GM11168 (cell line): ENCODE measurements around the gene LGR6.
"Not testable (repeated sequence)": the region's sequence is repeated elsewhere in the genome, so short reads cannot be mapped to it uniquely, and the experiment has no call there.

ENCODE experiments used
- in situ Hi-C: fragments of 300-500 bp; cut with MboI; formaldehyde crosslinking; loops from one replicate; pipeline ENCODE4 v1.12.0; 2022; ENCODE audit warnings: low sequenced_read_pairs; ENCODE audit not compliant: unreplicated experiment

The LGR6 gene, protein sequence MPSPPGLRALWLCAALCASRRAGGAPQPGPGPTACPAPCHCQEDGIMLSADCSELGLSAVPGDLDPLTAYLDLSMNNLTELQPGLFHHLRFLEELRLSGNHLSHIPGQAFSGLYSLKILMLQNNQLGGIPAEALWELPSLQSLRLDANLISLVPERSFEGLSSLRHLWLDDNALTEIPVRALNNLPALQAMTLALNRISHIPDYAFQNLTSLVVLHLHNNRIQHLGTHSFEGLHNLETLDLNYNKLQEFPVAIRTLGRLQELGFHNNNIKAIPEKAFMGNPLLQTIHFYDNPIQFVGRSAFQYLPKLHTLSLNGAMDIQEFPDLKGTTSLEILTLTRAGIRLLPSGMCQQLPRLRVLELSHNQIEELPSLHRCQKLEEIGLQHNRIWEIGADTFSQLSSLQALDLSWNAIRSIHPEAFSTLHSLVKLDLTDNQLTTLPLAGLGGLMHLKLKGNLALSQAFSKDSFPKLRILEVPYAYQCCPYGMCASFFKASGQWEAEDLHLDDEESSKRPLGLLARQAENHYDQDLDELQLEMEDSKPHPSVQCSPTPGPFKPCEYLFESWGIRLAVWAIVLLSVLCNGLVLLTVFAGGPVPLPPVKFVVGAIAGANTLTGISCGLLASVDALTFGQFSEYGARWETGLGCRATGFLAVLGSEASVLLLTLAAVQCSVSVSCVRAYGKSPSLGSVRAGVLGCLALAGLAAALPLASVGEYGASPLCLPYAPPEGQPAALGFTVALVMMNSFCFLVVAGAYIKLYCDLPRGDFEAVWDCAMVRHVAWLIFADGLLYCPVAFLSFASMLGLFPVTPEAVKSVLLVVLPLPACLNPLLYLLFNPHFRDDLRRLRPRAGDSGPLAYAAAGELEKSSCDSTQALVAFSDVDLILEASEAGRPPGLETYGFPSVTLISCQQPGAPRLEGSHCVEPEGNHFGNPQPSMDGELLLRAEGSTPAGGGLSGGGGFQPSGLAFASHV

DNA sequence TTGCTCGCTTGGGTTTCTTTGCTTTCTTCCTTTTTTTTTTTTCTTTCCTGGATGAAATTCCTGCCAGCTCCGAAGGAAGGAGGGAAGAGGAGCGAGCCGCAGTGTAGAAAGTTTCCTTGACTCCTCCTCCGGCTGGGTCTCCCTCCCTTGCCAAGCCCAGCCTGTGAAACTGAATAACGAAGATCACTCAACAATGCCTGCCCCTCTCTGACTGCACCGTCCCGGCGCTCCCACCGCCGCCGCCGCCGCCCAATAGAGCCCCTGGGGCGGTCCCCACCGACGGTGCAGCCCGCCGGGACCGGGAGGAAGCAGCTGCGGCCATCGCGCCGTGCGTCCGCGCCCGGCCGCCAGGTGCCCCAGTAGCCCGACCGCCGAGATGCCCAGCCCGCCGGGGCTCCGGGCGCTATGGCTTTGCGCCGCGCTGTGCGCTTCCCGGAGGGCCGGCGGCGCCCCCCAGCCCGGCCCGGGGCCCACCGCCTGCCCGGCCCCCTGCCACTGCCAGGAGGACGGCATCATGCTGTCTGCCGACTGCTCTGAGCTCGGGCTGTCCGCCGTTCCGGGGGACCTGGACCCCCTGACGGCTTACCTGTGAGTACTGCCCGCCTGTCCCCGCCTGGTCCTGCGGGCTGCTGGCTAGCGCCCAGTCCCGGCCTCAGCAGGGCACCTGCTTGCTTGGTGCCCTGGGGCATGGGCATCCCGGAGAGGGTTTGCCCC lies at the start of gene LGR6:
LGR6 (plus strand) TSS at position 186 of the 714 bp plus-strand sequence; CDS start at position 377, 191 bp downstream.
- in situ Hi-C loops: loop anchor here (25.0 kb wide), 1 partner anchor 494 kb away; no protein-coding TSS in a partner anchor

- in situ Hi-C loops: no loop called here
These were observed 49.1 kb upstream of the LGR6 start, which contains the start of gene ARL8A for GRCh38 chr1:202144402-202145067. Gene ARL8A, minus strand, starts transcription at chr1:202144737. Its CDS starts 165 bp downstream, at chr1:202144572.

- in situ Hi-C loops: no loop called here
These were observed 48.4 kb upstream of the LGR6 start for GRCh38 chr1:202145068-202145743.

DNA sequence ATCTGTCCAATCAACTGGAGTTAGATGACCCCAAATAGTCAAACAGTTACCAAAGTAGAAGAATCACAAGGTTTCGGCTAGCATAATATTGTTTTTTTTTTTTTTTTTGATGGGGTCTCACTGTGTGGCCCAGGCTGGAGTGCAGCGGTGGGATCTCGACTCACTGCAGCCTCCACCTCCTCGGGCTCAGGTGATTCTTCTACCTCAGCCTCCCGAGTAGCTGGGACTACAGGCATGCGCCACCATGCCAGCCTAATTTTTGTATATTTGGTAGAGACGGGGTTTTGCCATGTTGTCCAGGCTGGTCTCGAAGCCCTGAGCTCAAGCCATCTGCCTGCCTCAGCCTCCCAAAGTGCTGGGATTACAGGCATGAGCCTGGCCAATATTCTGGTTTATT lies 47.9 kb upstream of the LGR6 start:
- in situ Hi-C loops: not testable (repeated sequence)

DNA sequence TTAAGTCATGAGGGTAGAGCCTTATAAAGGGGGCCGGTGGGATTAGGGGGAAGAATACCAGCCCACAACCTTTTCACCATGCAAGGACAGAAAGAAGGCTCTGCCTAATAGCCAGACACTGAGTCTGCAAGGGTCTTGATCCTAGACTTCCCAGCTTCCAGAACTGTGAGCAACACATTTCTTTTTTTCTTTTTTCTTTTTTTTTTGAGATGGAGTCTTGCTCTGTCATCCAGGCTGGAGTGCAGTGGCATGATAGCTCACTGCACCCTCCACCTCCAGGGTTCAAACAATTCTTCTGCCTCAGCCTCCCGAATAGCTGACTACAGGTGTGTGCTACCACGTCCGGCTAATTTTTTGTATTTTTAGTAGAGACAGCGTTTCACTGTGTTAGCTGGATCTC lies 47.3 kb upstream of the LGR6 start:
- in situ Hi-C loops: no loop called here

DNA sequence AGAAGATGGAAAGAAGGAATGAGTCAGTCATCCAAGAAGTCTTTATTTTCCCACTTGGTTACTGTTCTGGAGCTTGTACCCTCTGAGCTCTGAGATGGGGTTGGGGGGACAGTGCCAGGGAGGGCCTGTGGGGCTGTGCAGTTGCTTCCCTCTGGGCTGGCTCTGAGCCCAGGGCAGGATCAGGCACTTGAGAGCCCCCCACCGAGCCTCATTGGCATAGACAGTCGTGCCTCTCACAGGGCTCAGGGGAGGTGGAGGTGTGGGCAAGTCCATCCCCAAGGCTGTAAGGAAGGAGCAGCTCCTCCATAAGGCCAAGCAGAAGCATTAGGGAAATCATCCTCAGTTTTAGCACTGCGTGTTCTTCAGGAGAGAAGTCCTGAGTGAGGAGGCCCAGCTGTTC lies 46.6 kb upstream of the LGR6 start:
- in situ Hi-C loops: no loop called here

DNA sequence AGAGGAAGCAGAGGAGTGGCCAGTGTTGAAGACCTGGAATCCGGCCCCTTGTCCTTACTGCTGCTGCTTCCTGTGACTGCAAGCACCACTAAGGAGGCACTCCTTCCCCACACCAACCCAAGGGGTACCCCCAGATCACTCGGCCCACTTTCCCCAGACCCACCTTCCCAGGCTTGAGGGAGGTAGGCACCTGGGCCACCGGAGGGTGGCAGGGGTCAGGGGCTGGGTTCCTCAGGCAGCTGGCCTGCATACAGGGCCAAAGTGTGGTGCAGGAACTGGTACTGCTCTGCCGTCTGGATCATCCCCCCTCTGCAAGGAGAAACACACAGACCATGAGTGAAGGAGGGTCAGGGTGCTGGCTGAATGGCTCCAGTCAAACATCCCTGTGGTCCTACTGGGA lies 45.2 kb upstream of the LGR6 start:
- in situ Hi-C loops: no loop called here

- in situ Hi-C loops: no loop called here
These were observed 44.0 kb upstream of the LGR6 start for GRCh38 chr1:202149566-202149965.

- in situ Hi-C loops: no loop called here
These were observed 43.4 kb upstream of the LGR6 start for GRCh38 chr1:202150187-202150586.

DNA sequence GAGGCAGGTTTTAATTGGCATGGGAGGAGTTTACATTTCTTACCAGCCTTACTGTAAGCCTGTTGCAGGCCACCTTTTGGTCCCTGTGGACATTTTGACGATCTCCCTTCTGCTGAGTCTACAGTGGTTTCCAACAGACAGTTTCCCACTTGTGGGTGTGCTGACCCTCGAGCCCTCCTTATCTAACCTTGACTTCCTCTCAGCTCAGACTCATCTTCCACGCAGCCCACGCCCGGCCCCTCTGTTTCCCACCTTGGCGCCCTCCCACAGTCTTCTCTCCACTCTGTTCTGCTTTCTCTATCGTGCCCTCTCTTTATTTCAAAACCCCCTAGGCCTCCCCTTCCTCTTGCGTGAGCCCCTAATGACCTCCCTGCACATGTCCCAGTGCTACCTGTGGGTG lies 43.0 kb upstream of the LGR6 start:
- in situ Hi-C loops: no loop called here

DNA sequence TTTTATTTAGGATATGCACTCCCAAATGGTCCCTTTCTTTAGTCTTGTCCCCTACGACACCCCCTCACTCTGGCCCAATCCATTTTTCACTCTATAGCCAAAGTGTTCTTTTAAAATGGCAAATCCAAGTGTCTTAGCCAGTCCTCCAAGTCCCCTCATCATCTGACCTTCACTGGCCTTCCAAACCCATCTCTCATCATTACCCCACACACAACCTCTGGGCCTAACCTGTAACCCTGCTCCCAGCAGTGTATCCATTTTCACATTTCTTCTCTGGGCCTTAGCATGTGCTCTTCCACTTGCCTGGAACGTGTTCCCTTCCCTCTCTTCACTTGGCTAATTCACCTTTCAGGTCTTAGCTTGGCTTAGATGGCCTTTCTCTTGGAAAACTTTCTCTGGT lies 42.6 kb upstream of the LGR6 start:
- in situ Hi-C loops: no loop called here

GRCh38 chr1:202152399-202152798 lies 41.2 kb upstream of the LGR6 start:
- in situ Hi-C loops: no loop called here

DNA sequence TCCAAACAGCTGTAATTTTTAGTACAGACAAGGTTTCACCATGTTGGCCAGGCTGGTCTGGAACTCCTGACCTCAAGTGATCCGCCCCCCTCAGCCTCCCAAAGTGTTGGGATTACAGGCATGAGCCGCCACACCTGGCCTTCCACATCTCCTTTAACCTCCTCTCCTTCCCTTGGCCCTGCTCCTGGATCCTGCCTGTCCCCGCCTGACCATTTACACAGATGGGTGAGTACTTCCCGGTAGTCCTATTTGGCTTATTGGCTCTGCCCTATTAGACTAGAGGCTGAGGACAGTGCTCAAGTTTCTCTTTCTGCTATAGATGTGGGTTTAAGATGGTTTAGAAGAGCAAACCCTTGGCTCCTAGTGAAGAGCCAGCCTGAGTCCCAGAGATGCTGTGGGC lies 40.3 kb upstream of the LGR6 start:
- in situ Hi-C loops: no loop called here

GRCh38 chr1:202154148-202154765 lies 39.3 kb upstream of the LGR6 start:
- in situ Hi-C loops: no loop called here

DNA sequence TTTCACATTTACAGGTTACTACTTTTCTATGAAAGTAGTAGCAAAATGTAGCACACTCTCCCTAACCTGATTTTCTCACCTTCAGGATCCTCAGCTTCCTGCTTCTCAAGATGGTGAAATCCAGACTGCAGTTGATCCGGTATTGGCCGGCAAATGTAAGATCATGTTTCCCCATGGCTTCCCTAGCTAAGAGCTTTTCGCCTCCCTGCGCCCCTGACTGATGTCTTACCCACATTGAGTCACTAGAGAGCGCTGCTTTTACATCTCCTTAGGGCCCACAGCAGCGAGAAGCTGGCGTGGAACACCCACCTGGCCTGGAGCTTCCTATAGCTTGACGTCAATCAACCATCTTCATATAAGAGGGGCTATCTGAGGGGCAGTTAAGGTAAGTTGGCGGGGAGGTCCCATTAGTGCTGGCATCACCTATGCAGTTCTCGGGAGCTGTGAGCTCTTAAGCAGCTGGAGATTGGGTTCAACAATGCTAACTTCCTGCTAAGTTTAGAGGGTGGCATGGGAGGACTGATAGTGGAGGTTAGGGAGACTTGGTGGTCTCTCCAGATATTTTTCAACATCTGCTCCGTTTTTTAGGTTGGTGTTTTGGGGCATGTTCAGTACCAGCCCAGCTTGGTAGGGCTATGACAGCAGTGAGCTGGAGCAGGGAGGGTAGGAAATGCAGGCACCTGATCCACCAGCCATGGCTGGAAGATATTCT lies 38.7 kb upstream of the LGR6 start:
- in situ Hi-C loops: no loop called here

- in situ Hi-C loops: no loop called here
These were observed 38.0 kb upstream of the LGR6 start for GRCh38 chr1:202155478-202156021.

GRCh38 chr1:202156590-202156989 lies 37.0 kb upstream of the LGR6 start:
- in situ Hi-C loops: no loop called here

DNA sequence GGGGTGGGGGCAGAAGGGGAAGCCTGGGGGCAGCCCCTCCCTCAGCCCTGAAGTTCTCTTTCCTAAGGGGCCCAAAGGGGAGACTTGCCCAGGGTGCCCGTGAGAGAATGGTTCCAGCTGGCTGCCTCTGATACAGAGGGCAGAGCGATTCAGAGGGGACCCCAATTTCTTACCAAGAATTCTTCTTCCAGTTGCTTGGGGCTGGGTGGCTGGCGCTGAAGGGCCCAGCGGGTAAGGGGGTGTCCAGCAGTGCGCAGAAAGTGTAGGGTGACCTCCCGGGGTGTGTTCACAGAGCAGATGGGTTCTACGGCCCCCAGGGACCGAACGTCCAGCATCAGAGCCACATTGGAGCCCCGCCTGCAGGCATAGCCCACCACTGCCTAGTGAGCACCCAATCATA lies 35.7 kb upstream of the LGR6 start:
- in situ Hi-C loops: no loop called here
